Spleen (tissue), 11 donors: ENCODE results near the gene FIBP. TPM values are rescaled to one million over a fixed set of nuclear protein-coding genes. Genes with fewer than 3 reads are reported as not detected.

ENCODE experiments used
- DNase-seq: peaks from one replicate; pipeline ENCODE4 v3.0.0-alpha.2; 2020
- H3K27ac ChIP-seq, 8 donors: fragments of 200-600 bp; sonication (generic) in 7 of 8; 1 replicate in 4 of 8; 2 replicates in 4 of 8; pipeline versions ENCODE4 v1.5.0 to v1.8.0; 2016 to 2021; ENCODE audit warnings: inconsistent platforms in 4 of 8, mild to moderate bottlenecking in 4 of 8, moderate library complexity in 1 of 8
- H3K27me3 ChIP-seq, 7 donors: fragments of 200-600 bp; sonication (generic) in 6 of 7; replicated peaks in 1 of 7; 1 replicate in 4 of 7; 2 replicates in 3 of 7; pipeline versions ENCODE4 v1.5.0 to v1.8.0; 2016 to 2021; ENCODE audit warnings: inconsistent platforms in 3 of 7, mild to moderate bottlenecking in 1 of 7
- H3K36me3 ChIP-seq, 6 donors: fragments of 200-600 bp; sonication (generic) in 5 of 6; 1 replicate in 4 of 6; 2 replicates in 2 of 6; pipeline versions ENCODE4 v1.5.0 to v1.8.0; 2016 to 2021; ENCODE audit warnings: inconsistent platforms in 2 of 6
- H3K4me1 ChIP-seq, 6 donors: fragments of 200-600 bp; sonication (generic) in 5 of 6; 1 replicate in 3 of 6; 2 replicates in 3 of 6; pipeline versions ENCODE4 v1.5.0 to v1.8.0; 2016 to 2021; ENCODE audit warnings: inconsistent platforms in 3 of 6
- H3K4me3 ChIP-seq, 8 donors: fragments of 200-600 bp; sonication (generic) in 7 of 8; 1 replicate in 4 of 8; 2 replicates in 4 of 8; pipeline versions ENCODE4 v1.5.0 to v1.8.0; 2016 to 2021; ENCODE audit warnings: inconsistent platforms in 4 of 8, mild to moderate bottlenecking in 4 of 8, moderate library complexity in 2 of 8
- H3K9me3 ChIP-seq, 8 donors: fragments of 200-600 bp; sonication (generic) in 7 of 8; 1 replicate in 4 of 8; 2 replicates in 4 of 8; pipeline versions ENCODE4 v1.5.0 to v1.8.0; 2016 to 2021; ENCODE audit warnings: inconsistent platforms in 4 of 8
- CTCF ChIP-seq, 11 experiments: fragments of 200-600 bp in 7 of 11; fragments of 450-650 bp in 4 of 11; sonication (generic) in 4 of 11; IDR thresholded peaks in 8 of 11; conservative IDR thresholded peaks in 3 of 11; 1 replicate in 7 of 11; 2 replicates in 4 of 11; pipeline versions ENCODE4 v1.4.0 to v1.8.0; 2016 to 2021; ENCODE audit warnings: antibody characterized with exemption in 11 of 11, inconsistent platforms in 4 of 11, mild to moderate bottlenecking in 1 of 11
- POLR2A ChIP-seq, 3 donors: fragments of 450-650 bp; IDR thresholded peaks; one replicate each; pipeline ENCODE4 v1.5.1; 2017; ENCODE audit warnings: antibody characterized with exemption in 3 of 3, mild to moderate bottlenecking in 1 of 3
- POLR2AphosphoS5 ChIP-seq, 3 donors: sonication (generic); formaldehyde crosslinking; IDR thresholded peaks; one replicate each; pipeline ENCODE4 v1.5.1; 2017; ENCODE audit warnings: antibody characterized with exemption in 3 of 3
- WGBS, 5 donors: extraction: QIAGEN DNeasy Blood & Tissue Kit in 3 of 5; methylation state at CpG; one replicate each; pipeline versions ENCODE4 v1.1.5 to v1.1.7; 2013 to 2018; 5-methylcytosine and 5-hydroxymethylcytosine counted together
- intact Hi-C: fragments of 100-400 bp; cut with DNase I; formaldehyde crosslinking; loops from one replicate; pipeline ENCODE4 v1.15.0; 2023; ENCODE audit warnings: low total_unique reads
- polyA plus RNA-seq, 3 donors: library from polyadenylated mRNA; stranded (reverse); fragments of 200-250 nt; gene quantifications; one replicate each; pipeline ENCODE4 v1.2.1, GENCODE V29; 2013
- total RNA-seq, 7 donors: library from RNA; depleted of rRNA in 3 of 7; stranded (reverse); fragments of >200 nt in 3 of 7; fragmentation: NEBNext Ultra II Directional in 4 of 7; extraction: Animal tissue kit (Norgen Biotek cat#: 25700) in 4 of 7; gene quantifications; one replicate each; pipeline versions ENCODE4 v1.1.0 to v1.2.1, GENCODE V29; 2016 to 2021
- donor health status: healthy with polysubstance abuse.
- donor health status: DM: no; HTN: no; CAD: no; lungs with moderate emphysema.
- donor health status: DM: no; HTN: no; CAD: no.
- donor health status: Bipolar disorder and iron deficiency.
- donor health status: healthy.
- donor health status: DM: no; HTN: no; CAD: no.
- donor health status: DM: yes; HTN: yes; CAD: no.

Gene FIBP
- total and polyA plus RNA-seq, 10 donors: 52.3 to 79.0 (median 64.6) TPM

DNA sequence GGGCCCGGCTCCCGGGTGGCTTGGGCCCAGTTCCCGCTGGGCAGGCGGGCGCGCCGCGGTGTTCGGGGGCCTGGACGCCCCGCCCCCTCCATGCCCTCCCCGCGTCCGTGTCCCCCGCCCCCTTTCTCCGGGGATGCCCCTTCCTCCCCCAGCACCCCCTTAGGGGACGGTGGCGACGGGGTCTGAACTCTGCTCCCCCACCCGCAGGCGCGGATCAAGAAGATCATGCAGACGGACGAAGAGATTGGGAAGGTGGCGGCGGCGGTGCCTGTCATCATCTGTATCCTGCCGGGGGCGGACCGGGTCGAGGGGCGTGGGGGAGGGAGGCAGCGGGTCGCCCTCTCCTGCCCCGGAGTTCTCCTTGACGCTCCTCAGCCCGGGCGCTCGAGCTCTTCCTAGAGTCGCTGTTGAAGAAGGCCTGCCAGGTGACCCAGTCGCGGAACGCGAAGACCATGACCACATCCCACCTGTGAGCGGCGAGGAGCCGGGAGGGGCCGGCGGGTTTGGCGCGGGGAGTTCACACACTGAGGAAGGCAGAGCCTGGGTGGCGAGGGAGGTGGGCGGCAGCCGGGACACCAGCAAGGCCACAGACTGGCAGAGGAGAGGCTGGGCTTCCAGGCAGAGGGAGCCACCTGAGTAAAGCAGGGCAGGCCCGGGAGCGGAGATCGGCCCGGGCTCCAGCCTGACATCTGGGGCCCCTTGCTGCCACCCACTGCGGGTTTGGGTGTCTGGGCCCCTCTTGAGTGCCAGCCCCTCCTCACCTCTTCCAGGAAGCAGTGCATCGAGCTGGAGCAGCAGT lies 31.5 kb upstream of the FIBP start:
- H3K4me3 ChIP-seq: peak overlapping the region; percentile 83 to 100 (median 96)
- peak overlapping the region; percentile 76 to 98 (median 96) for H3K27ac ChIP-seq
- intact Hi-C loops: no loop called here
- peaks cover 0 to 58% (median 19%) of the 10 kb centered on the region in 6 donors for H3K36me3 ChIP-seq
- WGBS, 5 donors: 0 to 1% (median 1%) methylated on average over 17 to 60 of the region's 60 CpGs
- peak; percentile 94 for DNase-seq
- H3K27me3 ChIP-seq: no peaks in the 10 kb centered on the region
- TF ChIP-seq POLR2A (IDR thresholded peaks at IDR 0.05): no peak
- TF ChIP-seq CTCF (IDR thresholded peaks at IDR 0.05 in 8 of 11, conservative IDR thresholded peaks at IDR 0.05 in 3 of 11): no peak
- TF ChIP-seq POLR2AphosphoS5 (IDR thresholded peaks at IDR 0.05): peak in 1 of 3 donors; percentile 0
- peaks cover 45 to 77% (median 52%) of the 10 kb centered on the region in 6 donors for H3K4me1 ChIP-seq
- no peaks in the 10 kb centered on the region for H3K9me3 ChIP-seq

GRCh38 chr11:65919141-65919572 lies 30.9 kb upstream of the FIBP start, which contains the start of gene DRAP1:
DRAP1 (plus strand) TSS chr11:65919426; CDS start chr11:65919502, 76 bp downstream.
- Histone ChIP-seq H3K36me3 (peaks cover 0 to 52% (median 19%) of the 10 kb centered on the region in 6 donors), H3K9me3 (no peaks in the 10 kb centered on the region), H3K4me1 (peaks cover 45 to 81% (median 54%) of the 10 kb centered on the region in 6 donors), H3K27me3 (no peaks in the 10 kb centered on the region), H3K27ac (peak within 1 kb of the TSS; percentile 91 to 98 (median 96)), H3K4me3 (peak within 1 kb of the TSS; percentile 85 to 100 (median 96))
- peak; percentile 100 for DNase-seq
- TF ChIP-seq POLR2AphosphoS5 (IDR thresholded peaks at IDR 0.05) (peak; percentile 84 to 91 (median 87)), POLR2A (IDR thresholded peaks at IDR 0.05) (peak in 1 of 3 donors; percentile 82), CTCF (IDR thresholded peaks at IDR 0.05 in 8 of 11, conservative IDR thresholded peaks at IDR 0.05 in 3 of 11) (peak in 3 of 11 experiments; percentile 23 to 44 (median 40))
- intact Hi-C loops: no loop called here
- 0 to 1% (median 1%) methylated on average over 24 to 59 of the region's 59 CpGs; no CpG with 5 or more reads in 1 of the 5 donors for WGBS, 5 donors

- peaks cover 45 to 85% (median 54%) of the 10 kb centered on the region in 6 donors for H3K4me1 ChIP-seq
- H3K9me3 ChIP-seq: no peaks in the 10 kb centered on the region
- peak within 1 kb of the TSS; percentile 85 to 100 (median 96) for H3K4me3 ChIP-seq
- 3 to 7% (median 5%) methylated on average over 29 to 77 of the region's 77 CpGs for WGBS, 5 donors
- H3K27me3 ChIP-seq: no peaks in the 10 kb centered on the region
- H3K36me3 ChIP-seq: peaks cover 0 to 45% (median 17%) of the 10 kb centered on the region in 6 donors
- no peak for DNase-seq
- TF ChIP-seq POLR2A (IDR thresholded peaks at IDR 0.05) (peak in 1 of 3 donors; percentile 23), CTCF (IDR thresholded peaks at IDR 0.05 in 8 of 11, conservative IDR thresholded peaks at IDR 0.05 in 3 of 11) (no peak), POLR2AphosphoS5 (IDR thresholded peaks at IDR 0.05) (peak in 2 of 3 donors; percentile 66 to 80)
- H3K27ac ChIP-seq: peak within 1 kb of the TSS; percentile 91 to 98 (median 96)
- intact Hi-C loops: no loop called here
Measured at GRCh38 chr11:65918211-65919140, 30.2 kb upstream of the FIBP start, which contains the start of gene C11orf68. C11orf68 (minus strand) TSS chr11:65919062; CDS start chr11:65919031, 31 bp downstream.
